Esophagus muscularis mucosa (tissue), 3 donors: ENCODE data around the gene ICE2.

Source experiments
- POLR2A ChIP-seq: fragments of 450-650 bp; IDR thresholded peaks from one replicate; pipeline ENCODE4 v1.6.1; 2017; ENCODE audit warnings: antibody characterized with exemption, moderate library complexity, mild to moderate bottlenecking, low read depth
- TF ChIP-seq, protein P1 (sequence below), 3 experiments: fragments of 200-600 bp in 2 of 3; fragments of 450-650 bp in 1 of 3; sonication (generic) in 2 of 3; IDR thresholded peaks; one replicate each; pipeline ENCODE4 v1.5.1; 2017 to 2019; ENCODE audit warnings: antibody characterized with exemption in 3 of 3, mild to moderate bottlenecking in 2 of 3, moderate library complexity in 1 of 3

- TF ChIP-seq, protein P1, sequence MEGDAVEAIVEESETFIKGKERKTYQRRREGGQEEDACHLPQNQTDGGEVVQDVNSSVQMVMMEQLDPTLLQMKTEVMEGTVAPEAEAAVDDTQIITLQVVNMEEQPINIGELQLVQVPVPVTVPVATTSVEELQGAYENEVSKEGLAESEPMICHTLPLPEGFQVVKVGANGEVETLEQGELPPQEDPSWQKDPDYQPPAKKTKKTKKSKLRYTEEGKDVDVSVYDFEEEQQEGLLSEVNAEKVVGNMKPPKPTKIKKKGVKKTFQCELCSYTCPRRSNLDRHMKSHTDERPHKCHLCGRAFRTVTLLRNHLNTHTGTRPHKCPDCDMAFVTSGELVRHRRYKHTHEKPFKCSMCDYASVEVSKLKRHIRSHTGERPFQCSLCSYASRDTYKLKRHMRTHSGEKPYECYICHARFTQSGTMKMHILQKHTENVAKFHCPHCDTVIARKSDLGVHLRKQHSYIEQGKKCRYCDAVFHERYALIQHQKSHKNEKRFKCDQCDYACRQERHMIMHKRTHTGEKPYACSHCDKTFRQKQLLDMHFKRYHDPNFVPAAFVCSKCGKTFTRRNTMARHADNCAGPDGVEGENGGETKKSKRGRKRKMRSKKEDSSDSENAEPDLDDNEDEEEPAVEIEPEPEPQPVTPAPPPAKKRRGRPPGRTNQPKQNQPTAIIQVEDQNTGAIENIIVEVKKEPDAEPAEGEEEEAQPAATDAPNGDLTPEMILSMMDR (IDR thresholded peaks at IDR 0.05): no peak
- TF ChIP-seq POLR2A: no peak
These were observed 105.2 kb downstream of the ICE2 start for GRCh38 chr15:60373745-60374144.
